Small intestine (tissue), 7 donors: ENCODE data around the gene LHFPL2. TPM values are rescaled to one million over a fixed set of nuclear protein-coding genes. Genes with fewer than 3 reads are reported as not detected.
A peak's percentile ranks its signal among the peaks of the same experiment; 100 is the strongest.

ENCODE experiments used
- DNase-seq, 2 donors: peaks; one replicate each; pipeline versions ENCODE4 v3.0.0 to v3.0.0-alpha.2; 2013
- FAIRE-seq: peaks from 2 replicates; lab custom pipeline; 2012; peaks lifted over from hg19 to GRCh38; lab: Jason Lieb, UNC
- H3K27ac ChIP-seq, 3 donors: one replicate each; pipeline ENCODE4 v1.5.1; 2013; ENCODE audit warnings: low read length in 2 of 3, mild to moderate bottlenecking in 2 of 3, control low read depth in 1 of 3, inconsistent platforms in 1 of 3, low read depth in 1 of 3, moderate library complexity in 1 of 3
- H3K27me3 ChIP-seq, 3 donors: one replicate each; pipeline ENCODE4 v1.6.1; 2013; ENCODE audit warnings: low read length in 3 of 3, inconsistent platforms in 1 of 3; ENCODE audit not compliant: control insufficient read depth in 3 of 3, insufficient read depth in 3 of 3
- H3K36me3 ChIP-seq, 3 donors: one replicate each; pipeline ENCODE4 v1.6.1; 2013; ENCODE audit warnings: low read length in 3 of 3, inconsistent platforms in 1 of 3, low read depth in 1 of 3, mild to moderate bottlenecking in 1 of 3, moderate library complexity in 1 of 3; ENCODE audit not compliant: control insufficient read depth in 3 of 3, insufficient read depth in 2 of 3
- H3K4me1 ChIP-seq, 3 donors: one replicate each; pipeline ENCODE4 v1.6.1; 2013; ENCODE audit warnings: low read length in 2 of 3, inconsistent platforms in 1 of 3, low read depth in 1 of 3, mild to moderate bottlenecking in 1 of 3, moderate library complexity in 1 of 3; ENCODE audit not compliant: control insufficient read depth in 3 of 3, insufficient read depth in 2 of 3
- H3K4me3 ChIP-seq, 3 donors: one replicate each; pipeline ENCODE4 v1.5.1; 2013; ENCODE audit warnings: low read length in 3 of 3, control low read depth in 1 of 3, inconsistent platforms in 1 of 3, low read depth in 1 of 3, mild to moderate bottlenecking in 1 of 3, moderate library complexity in 1 of 3
- H3K9me3 ChIP-seq, 2 donors: one replicate each; pipeline ENCODE4 v1.6.1; 2013; ENCODE audit warnings: low read depth in 1 of 2, low read length in 1 of 2; ENCODE audit not compliant: control insufficient read depth in 2 of 2, insufficient read depth in 1 of 2
- WGBS, 3 donors: extraction: QIAGEN DNeasy Blood & Tissue Kit; methylation state at CpG; one replicate each; pipeline ENCODE4 v1.1.7; 2013; 5-methylcytosine and 5-hydroxymethylcytosine counted together
- polyA plus RNA-seq, 4 donors: library from polyadenylated mRNA; stranded (reverse) in 3 of 4; unstranded in 1 of 4; fragments of 200-250 nt in 3 of 4; fragments of 120-200 nt in 1 of 4; gene quantifications; one replicate each; pipeline versions ENCODE4 v1.2.1 to v1.2.3, GENCODE V29; 2013
- donor health status: healthy with polysubstance abuse.
- donor health status: control.
- donor health status: control.
- donor health status: Bipolar disorder and iron deficiency.
- donor health status: healthy.

Gene LHFPL2
- polyA plus RNA-seq, 4 donors, result 8.9 to 38.3 (median 13.0) TPM

DNA sequence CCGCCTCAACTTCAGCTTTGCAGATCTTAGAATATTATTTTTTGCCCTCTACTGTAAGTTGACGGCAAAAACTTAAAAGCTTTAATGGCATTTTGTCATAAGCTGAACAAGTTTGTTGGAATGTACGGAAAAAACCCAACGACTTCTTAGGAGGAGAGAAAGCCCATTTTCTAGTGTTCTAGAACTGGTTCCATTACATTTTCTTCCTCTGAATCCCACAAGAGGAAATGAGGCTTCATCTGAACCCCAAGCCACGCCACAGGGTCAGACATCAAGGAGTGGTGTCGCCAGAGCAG is 113.7 kb downstream of the LHFPL2 start:
- Histone ChIP-seq H3K9me3 (no peaks in the 10 kb centered on the region), H3K36me3 (peaks cover 0 to 20% (median 0%) of the 10 kb centered on the region in 3 donors), H3K27ac (peak overlapping the region in 1 of 3 donors; percentile 59), H3K4me1 (no peaks in the 10 kb centered on the region), H3K4me3 (no peak overlapping the region), H3K27me3 (no peaks in the 10 kb centered on the region)
- DNase-seq (no peak), FAIRE-seq (no peak)
- 84 to 91% (median 91%) methylated on average over 6 of the region's 6 CpGs for WGBS, 3 donors

DNA sequence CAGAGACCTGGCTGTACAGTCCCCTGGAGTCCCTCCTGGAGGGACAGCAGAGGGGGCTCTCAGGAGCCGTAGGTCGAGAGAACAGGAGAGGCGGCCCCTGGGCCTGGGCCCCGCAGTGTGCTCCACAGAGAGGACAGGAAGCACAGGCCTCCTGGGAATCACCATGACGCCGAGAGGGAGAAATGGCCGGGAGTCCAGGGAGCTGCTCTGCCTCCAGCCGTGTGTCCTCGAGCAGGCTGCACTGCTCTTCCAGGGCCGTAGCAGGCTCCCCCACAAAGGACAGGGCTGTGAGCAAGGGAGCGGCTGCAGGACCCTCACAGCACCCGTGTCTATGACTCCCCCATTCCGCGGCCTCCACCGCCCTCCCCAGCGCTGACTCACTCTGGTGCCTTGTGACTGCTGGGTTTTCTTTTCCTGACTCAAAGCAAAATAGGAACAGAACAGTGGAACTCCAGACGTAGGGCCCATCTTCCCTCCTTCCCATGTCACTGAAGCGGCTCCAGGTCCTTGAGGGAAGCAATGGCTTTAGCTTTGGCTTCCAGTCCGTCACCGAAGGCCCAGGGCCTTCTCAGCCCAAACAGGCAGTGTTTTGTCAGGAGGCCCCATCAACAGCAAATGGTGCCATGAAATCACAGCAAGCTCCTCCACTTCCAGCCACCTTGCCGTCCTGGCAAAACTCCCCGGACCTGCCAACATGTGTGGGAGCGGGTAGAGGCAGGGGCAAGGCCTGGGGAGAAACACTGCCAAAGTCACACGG is 114.2 kb downstream of the LHFPL2 start:
- Histone ChIP-seq H3K27ac (peak overlapping the region in 1 of 3 donors; percentile 59), H3K4me1 (no peaks in the 10 kb centered on the region), H3K9me3 (no peaks in the 10 kb centered on the region), H3K27me3 (no peaks in the 10 kb centered on the region), H3K4me3 (no peak overlapping the region), H3K36me3 (peaks cover 0 to 22% (median 0%) of the 10 kb centered on the region in 3 donors)
- 86 to 90% (median 88%) methylated on average over 21 to 24 of the region's 24 CpGs for WGBS, 3 donors
- DNase-seq (no peak), FAIRE-seq (no peak)

DNA sequence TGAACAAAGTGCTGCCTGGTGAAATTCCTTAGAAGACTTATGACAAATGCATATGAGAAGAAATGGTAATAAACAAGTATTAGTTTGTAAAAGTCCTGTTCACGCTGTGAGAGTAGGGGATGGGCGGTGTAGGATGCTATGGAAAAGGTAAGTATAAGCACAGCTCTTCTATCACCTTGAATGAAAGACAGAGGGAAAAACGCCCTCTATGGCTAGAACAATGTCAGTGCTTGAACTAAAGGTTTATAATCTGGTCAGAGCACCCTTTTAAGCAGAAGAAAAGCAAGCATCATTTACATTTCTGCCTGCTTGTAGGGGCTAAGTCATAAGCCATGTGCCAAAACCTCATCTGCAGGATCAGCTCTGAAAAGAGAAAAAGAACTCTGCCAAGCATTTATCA is 115.2 kb downstream of the LHFPL2 start:
- H3K27me3 ChIP-seq, result no peaks in the 10 kb centered on the region
- DNase-seq, result no peak
- no peaks in the 10 kb centered on the region for H3K9me3 ChIP-seq
- H3K4me3 ChIP-seq, result no peak overlapping the region
- no peaks in the 10 kb centered on the region for H3K4me1 ChIP-seq
- no peak for FAIRE-seq
- peaks cover 0 to 23% (median 0%) of the 10 kb centered on the region in 3 donors for H3K36me3 ChIP-seq
- WGBS, 3 donors, result 70 to 73% (median 71%) methylated on average over 3 of the region's 3 CpGs
- no peak overlapping the region for H3K27ac ChIP-seq

DNA sequence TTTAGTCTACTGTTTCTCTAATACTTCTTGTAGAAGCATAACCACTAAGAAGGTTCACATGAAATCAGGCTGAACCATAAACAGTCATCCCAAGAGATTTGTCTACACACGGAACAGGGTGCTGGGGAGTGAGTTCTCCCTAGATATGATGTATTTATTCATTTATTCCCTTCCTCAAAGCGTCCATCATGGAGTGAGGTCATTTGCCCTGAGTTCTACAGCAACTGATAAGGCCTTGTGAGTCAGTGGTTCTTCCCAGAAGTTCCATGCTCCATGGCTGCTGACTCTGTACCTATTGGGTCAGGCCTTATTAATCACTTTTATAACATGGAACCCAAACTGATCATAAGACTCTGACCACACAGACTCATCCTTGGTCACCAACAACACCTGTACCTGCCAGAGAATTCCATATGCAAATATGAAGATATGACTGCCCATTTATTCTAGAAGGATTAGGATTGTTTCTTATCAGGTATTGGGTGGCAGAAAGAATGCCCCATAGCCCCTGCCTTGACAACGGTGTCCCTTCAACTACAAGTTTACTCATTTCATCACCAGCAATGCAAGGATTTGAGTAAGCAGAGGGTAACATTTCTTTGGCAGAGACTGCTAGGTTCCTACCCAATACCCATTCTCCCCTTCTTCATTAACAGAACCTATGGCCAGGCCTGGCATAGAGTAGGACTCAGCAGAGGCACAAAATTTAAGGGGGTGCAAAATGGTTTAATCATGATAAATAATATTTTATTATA is 118.1 kb downstream of the LHFPL2 start:
- H3K36me3 ChIP-seq, result peaks cover 0 to 23% (median 0%) of the 10 kb centered on the region in 3 donors
- DNase-seq (peak in 1 of 2 donors; percentile 85), FAIRE-seq (no peak)
- no peaks in the 10 kb centered on the region for H3K27me3 ChIP-seq
- peak overlapping the region in 2 of 3 donors; percentile 9 to 17 for H3K27ac ChIP-seq
- H3K4me3 ChIP-seq, result no peak overlapping the region
- no peaks in the 10 kb centered on the region for H3K9me3 ChIP-seq
- peaks cover 0 to 3% (median 2%) of the 10 kb centered on the region in 3 donors for H3K4me1 ChIP-seq
- WGBS, 3 donors, result 43 to 51% (median 48%) methylated on average over 3 of the region's 3 CpGs

DNA sequence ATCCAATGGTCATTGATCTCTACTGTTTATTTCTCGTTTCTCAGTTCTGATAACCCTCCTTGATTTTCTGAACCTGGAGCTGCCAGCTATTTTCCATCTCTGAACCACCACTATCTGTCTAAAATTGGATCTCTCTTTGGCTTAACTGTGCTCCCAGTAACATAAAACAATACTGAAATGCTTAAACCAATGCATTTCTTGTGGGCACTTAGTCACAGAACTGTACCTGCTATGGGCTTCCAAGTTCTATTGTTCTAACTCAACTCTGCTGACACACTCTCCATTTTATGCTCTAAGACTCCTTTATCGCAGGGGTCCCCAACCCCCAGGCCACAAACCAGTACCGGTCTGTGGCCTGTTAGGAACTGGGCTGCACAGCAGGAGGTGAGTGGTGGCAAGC is 120.6 kb downstream of the LHFPL2 start:
- no peak overlapping the region for H3K4me3 ChIP-seq
- H3K4me1 ChIP-seq, result peaks cover 0 to 5% (median 3%) of the 10 kb centered on the region in 3 donors
- DNase-seq, result no peak
- peaks cover 0 to 16% (median 2%) of the 10 kb centered on the region in 3 donors for H3K36me3 ChIP-seq
- 80 to 97% (median 91%) methylated on average over 3 of the region's 3 CpGs for WGBS, 3 donors
- peak overlapping the region in 1 of 3 donors; percentile 64 for H3K27ac ChIP-seq
- H3K9me3 ChIP-seq, result no peaks in the 10 kb centered on the region
- FAIRE-seq, result no peak
- H3K27me3 ChIP-seq, result no peaks in the 10 kb centered on the region

DNA sequence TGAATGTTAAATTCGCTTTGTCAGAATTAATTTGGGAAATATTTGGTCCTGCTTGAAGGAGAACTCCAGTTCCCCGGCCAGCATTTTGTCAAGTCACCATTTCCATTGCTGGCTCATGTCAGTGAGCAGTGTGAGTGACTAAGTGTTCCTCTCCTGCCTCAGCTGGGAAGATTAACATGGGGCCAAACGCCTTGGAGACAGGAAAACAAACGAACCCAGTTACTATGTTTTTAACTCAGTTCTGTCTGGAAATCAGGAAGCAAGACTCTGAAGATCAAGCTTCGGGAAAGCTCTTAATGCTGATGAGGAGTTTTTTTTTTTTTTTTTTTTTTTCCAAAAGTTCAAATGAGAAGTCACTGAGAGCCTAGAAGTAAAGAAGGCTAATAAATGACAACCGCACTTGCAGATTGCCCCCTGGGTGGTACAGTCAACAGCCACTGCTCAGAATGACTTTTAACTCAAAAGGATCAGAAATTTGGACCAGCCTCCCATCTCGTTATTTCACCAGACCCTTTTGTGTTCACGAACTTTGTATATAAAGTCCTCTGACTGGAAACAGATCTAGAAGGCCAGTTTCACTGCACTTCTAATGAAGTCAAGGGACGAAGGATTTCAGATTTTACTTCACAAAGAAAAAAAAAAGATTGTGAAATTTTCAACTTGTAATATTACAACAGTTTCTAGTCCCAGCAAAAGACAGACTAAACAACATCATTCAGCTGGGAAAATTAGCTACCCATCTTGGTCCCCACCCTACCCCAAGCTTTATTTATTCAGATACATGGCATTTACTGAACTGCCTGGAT is 121.3 kb downstream of the LHFPL2 start:
- H3K27ac ChIP-seq, result peak overlapping the region in 1 of 3 donors; percentile 89
- no peaks in the 10 kb centered on the region for H3K9me3 ChIP-seq
- no peaks in the 10 kb centered on the region for H3K27me3 ChIP-seq
- no peak for FAIRE-seq
- H3K4me1 ChIP-seq, result peaks cover 0 to 9% (median 8%) of the 10 kb centered on the region in 3 donors
- peaks cover 0 to 12% (median 2%) of the 10 kb centered on the region in 3 donors for H3K36me3 ChIP-seq
- H3K4me3 ChIP-seq, result no peak overlapping the region
- WGBS, 3 donors, result 52 to 80% (median 71%) methylated on average over 9 of the region's 9 CpGs
- peak; percentile 31 to 53 for DNase-seq

DNA sequence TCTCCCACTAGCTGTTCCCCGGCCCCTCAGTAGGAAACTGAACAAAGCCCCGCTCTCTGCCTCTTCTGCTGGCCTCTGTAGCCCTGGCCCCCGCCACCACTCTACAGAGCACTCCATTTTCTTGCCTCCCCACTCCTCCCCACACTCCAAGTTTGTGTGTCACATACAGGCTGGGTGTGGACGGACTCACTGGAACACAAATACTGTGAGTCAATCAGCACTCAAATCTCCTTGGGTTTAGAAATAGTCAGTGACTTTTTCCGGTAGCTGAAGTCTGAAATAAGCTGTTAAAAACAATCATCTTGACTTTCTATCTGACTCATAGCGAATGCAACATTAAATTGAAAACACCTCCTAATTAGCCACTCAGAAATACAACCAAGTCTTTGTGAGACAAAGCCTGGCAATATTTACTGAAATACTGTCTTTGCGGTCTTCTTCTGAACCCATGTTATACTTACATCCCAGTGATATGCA is 122.5 kb downstream of the LHFPL2 start:
- Histone ChIP-seq H3K27me3 (no peaks in the 10 kb centered on the region), H3K4me3 (no peak overlapping the region), H3K4me1 (peaks cover 3 to 9% (median 8%) of the 10 kb centered on the region in 3 donors), H3K36me3 (peaks cover 0 to 6% (median 2%) of the 10 kb centered on the region in 3 donors), H3K9me3 (no peaks in the 10 kb centered on the region), H3K27ac (peak overlapping the region in 1 of 3 donors; percentile 84)
- FAIRE-seq (no peak), DNase-seq (no peak)
- 77 to 92% (median 85%) methylated on average over 7 of the region's 7 CpGs for WGBS, 3 donors
